Measurements from ENCODE around the gene ECPAS. TPM values are rescaled to one million over a fixed set of nuclear protein-coding genes. Genes with fewer than 3 reads are reported as not detected.
"Not testable (repeated sequence)": the region's sequence is repeated elsewhere in the genome, so short reads cannot be mapped to it uniquely, and the experiment has no call there.

Gene ECPAS
- total RNA-seq, 4 donors from 2014 or later: 92.8 to 153 (median 113) TPM

- DNase-seq (ENCODE audit: low spot score): peak; percentile 59
- no peak for TF ChIP-seq CTCF (IDR thresholded peaks at IDR 0.05)
- peak; percentile 92 for ATAC-seq (ENCODE audit: low FRiP score)
Observed at GRCh38 chr9:111525056-111525977, 41.1 kb upstream of the ECPAS start, which contains the start of gene ZNF483. Gene ZNF483, plus strand, starts transcription at chr9:111525179. Its CDS starts 2,217 bp downstream, at chr9:111527396.

- DNase-seq (ENCODE audit: low spot score) (no peak), ATAC-seq (ENCODE audit: low FRiP score) (no peak)
- no peak for TF ChIP-seq CTCF (IDR thresholded peaks at IDR 0.05)
Observed at GRCh38 chr9:111524731-111525055, 40.5 kb upstream of the ECPAS start.

GRCh38 chr9:111516061-111516465, 31.9 kb upstream of the ECPAS start:
- TF ChIP-seq CTCF (IDR thresholded peaks at IDR 0.05): no peak
- DNase-seq (ENCODE audit: low spot score) (no peak), ATAC-seq (ENCODE audit: low FRiP score) (no peak)

GRCh38 chr9:111514967-111515366, 30.8 kb upstream of the ECPAS start:
- ATAC-seq (ENCODE audit: low FRiP score): no peak
- DNase-seq (ENCODE audit: low spot score): no peak
- no peak for TF ChIP-seq CTCF (IDR thresholded peaks at IDR 0.05)

- DNase-seq (ENCODE audit: low spot score); ATAC-seq (ENCODE audit: low FRiP score): not testable (repeated sequence)
Observed at GRCh38 chr9:111511581-111511980, 27.4 kb upstream of the ECPAS start.

- TF ChIP-seq CTCF (IDR thresholded peaks at IDR 0.05): no peak
- DNase-seq (ENCODE audit: low spot score) (no peak), ATAC-seq (ENCODE audit: low FRiP score) (no peak)
Observed at GRCh38 chr9:111502506-111502905, 18.3 kb upstream of the ECPAS start.

GRCh38 chr9:111501648-111502047, 17.5 kb upstream of the ECPAS start:
- no peak for DNase-seq (ENCODE audit: low spot score)
- no peak for TF ChIP-seq CTCF (IDR thresholded peaks at IDR 0.05)
- ATAC-seq (ENCODE audit: low FRiP score): no peak
